Stimulated activated CD8-positive, alpha-beta memory T cell treated with anti-CD3 and anti-CD28 coated beads, Interleukin-15, amount 100 ng/mL, for 24 hours (primary cell): ENCODE data around the gene KRT25.
"Not testable (repeated sequence)": the region's sequence is repeated elsewhere in the genome, so short reads cannot be mapped to it uniquely, and the experiment has no call there.

Source experiments
- DNase-seq: peaks from one replicate; pipeline ENCODE4 v3.0.0-alpha.2; 2020; ENCODE audit warnings: low read depth

The KRT25 gene

DNA sequence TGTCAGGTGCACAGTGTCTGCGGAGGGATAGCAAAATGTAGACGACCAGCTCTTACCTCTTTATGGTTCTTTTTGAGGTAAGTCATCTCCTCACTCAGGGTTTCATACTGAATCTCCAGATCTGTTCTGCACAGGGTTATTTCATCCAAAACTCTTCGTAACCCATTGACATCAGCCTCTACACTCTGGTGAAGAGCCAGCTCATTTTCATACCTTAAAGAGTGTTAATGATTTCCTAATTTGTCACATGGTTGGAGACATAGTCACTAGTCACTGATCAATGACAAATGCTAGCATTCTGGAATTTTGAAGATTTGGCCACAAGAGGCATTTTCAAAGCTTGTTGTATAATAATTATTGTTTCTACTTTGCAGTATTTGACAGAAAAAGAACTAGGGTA, 1.3 kb downstream of the KRT25 start:
- no peak for DNase-seq

DNA sequence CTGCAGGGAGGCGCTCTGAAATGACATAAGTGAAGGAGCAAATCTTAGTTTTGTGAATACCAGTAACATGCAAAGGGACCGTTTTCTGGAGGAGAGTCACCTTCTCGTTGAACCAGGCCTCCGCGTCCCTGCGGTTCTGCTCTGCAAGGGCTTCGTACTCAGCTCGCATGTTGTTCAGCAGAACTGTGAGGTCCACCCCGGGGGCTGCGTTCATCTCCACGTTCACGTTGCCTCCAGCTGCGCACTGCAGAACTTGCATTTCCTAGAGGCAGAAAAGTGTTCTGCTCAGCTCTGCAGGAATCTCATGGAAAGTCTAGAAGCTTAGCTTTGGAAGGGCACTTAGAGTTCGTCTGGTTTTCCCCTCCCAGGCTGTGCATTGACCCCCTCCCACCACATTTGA, 4.1 kb downstream of the KRT25 start:
- DNase-seq, result no peak

DNA sequence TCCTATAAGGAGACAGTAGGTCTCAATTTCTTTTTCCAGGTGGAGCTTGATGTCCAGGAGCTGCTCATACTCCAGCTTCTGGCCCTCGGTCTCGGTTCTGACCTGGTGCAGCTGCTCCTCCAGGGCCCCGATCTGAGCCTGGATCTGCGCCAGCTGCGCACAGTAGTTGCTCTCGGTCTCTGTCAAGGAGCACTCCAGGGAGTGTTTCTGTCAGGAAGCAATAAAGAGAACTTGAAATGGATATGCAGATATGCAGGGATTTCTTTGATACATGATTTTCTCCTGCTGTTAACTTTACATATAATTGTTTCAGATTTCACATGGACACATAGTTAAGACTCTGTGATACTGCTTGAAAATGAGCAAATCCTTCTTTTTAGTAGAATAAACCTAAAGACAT, 4.7 kb downstream of the KRT25 start:
- no peak for DNase-seq

DNA sequence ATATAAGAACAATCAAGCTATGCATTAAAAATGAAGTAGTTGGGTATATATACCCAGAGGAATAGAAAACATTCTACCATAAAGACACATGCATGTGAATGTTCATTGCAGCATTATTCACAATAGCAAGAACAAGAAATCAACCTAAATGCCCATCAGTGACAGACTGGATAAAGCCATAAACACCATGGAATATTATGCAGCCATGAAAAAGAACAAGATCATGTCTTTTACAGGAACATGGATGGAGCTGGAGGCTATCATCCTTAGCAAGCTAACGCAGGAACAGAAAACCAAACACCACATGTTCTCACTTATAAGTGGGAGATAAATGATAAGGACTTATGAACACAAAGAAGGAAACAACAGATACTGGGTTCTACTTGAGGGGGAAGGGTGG, 6.5 kb downstream of the KRT25 start:
- DNase-seq, result not testable (repeated sequence)

DNA sequence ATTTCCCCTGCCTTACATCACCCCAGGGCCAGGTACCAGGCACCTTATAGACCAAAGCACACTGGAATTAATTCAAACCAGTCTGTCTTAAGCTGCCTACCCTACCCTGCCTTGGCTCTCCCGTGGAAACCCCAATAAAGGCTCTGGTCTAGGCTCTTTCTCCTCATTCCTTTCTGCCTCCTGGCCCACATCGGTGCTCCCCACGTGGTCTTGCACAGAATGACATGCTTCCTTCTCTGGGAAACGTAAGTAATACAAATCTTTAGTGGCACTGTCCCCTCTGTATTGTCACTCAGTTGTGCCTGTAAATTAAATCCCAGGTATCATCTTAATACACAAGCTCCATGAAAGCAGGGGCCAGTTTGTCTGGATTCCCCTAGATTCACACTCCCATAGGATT, 16.6 kb downstream of the KRT25 start:
- no peak for DNase-seq

DNA sequence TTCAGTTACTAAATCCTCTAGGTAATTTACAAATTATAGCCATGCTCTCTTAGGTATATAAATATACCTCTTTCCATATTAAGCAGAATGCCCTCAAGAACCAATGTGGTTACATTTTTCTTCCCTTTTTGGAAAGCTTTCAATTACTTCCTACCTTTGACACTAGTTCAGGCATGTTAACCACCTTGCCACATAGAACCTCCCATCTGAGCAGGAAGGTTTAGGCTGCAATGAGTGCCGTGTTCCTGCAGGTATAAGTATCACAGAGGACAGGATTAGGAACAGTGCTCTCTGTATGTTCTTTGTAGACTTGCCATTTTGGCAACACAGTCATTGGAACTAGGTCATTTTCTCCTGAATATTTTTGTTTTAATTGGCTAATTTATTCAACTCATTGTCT, 20.1 kb downstream of the KRT25 start:
- no peak for DNase-seq

DNA sequence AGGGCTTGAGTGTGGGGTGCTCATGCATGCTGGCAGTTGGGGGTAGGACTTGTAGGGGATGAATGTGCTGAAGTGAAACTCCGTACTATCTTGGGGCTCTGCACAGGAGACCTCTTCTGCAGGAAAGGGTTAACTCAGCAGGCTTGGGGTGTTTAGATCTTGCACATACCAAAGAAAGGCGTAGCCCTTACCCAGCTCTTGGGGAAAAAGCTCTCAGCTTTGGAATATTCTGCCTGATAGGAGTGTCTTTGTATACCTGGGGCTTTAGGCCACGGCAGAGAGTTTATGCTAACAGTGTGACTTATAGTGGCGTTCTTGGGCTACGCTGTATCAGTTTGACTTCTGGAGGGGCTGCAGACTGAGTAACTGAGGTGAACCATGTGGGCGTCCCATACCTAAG, 21.1 kb downstream of the KRT25 start:
- DNase-seq, result no peak

DNA sequence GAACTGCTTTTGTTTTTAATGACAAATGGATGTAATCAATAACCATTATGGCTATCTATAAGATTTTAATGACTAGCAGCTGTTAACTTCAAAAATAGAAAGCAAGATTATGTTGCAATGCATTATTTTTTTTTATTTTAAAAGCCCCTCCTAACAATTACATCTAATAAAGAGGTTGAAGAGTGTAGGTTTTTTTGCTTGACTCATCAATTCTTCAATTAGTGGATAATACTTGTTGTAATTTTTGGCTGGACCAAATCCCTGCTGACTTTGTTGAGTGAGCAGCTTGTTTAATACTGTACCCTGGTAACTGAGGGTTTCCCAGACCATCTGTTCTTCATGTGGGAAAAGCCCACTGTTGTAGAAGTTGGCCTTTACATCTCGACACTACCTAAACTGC, 24.2 kb downstream of the KRT25 start:
- DNase-seq, result no peak

DNA sequence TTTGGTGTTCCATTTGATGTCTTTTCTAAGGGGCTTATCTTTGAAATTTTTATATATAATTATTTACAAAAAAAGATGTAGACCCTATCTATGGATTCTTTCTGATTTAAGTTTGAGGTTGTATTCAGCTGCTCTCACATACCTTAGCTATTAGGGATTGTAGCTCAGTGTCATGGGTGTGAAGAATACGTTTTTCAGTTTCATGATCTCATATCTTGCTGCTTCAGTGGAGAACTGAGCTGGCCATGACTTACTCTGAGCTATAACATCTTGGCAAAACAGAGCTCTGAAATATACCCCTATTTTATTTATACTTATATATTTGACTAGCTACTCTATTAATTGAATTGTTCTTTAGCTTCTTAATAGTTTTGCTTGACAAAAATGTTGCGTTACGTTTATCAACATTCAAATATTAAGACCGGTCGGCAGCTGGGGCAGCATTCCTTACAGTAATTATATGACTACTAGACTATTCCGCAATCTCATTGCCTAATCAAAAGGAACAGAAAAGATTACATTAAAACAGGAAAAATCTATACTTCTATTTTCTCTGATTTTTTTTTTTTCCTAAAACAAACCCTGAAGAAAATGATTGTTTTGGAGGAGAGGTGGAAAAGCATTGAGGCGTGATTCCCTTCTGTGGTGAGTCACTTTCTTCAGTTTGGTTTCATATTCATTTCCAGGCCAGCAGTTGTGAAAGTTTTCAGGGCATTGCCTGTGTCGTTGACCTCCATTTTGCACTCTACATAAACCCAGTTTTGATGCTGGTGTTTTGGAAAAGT, 27.5 kb downstream of the KRT25 start:
- no peak for DNase-seq

DNA sequence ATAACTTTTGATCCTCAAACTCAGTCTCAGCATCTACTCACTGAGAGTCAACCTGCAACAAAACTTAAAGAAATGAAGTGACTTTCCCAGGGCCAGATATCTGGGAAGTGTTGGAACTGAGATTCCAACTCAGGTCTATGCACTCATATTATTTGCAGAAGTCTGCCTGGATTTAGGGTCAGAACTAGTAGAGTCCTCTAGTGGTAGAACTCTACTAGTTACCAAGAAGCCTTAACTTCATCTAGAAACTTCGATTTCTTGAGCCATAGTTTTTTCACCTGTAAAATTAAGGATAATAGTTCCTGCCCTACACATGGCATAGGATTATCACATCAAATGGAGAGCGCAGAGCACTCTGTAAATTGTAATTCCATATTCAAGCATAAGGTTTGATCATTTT, 28.2 kb downstream of the KRT25 start:
- DNase-seq, result no peak

DNA sequence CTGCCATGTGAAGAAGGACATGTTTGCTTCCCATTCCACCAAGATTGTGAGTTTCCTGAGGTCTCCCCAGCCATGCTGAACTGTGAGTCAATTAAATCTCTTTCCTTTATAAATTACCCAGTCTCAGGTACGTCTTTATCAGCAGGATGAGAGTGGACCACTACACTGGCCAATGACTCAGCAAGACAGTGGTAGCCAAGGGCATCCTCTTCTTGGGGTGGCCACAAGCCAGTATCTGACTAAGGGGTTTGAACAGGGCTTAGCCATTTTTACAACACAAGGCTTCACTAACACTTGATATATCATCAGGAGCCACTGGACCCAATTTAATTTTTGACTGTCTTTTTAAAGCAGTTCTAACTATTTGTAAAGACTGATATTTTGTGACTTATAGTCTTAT, 30.5 kb downstream of the KRT25 start:
- DNase-seq, result no peak

DNA sequence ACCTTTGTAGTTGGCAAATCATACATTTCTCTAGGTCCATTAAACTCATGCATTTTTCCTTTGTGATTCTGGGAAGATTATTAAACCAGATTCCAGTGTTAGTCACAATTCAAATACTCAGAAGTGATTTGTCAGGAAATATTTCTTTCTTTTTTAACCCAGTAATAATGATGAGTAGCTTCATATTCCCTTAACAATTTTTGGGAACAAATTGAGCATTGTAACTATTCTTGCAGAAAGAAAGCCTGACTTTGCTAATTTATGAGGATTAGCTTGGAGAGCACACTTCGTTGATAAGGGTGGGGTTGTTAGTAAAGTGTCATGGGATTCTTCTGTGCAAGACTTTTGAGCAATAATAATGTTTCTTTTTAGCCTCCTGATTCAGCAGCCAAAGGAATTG, 32.9 kb downstream of the KRT25 start:
- DNase-seq, result no peak

DNA sequence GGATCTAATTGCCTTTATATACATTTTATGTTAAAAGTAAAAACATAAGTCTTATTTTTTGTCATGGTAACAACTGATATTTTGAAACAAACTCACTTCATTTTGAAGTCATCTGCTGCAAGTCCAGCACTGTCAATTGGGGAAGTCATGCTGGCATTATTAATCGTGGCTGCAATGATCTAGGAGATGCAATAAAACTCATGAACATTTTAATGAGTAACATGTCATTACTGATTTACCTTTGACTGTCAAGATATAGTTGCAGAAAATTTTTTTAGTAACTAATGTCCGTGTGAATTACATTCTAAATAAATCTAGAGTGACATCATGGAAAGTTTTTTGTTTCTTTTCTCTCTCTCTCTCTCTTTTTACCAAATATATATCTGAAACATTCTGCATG, 34.2 kb downstream of the KRT25 start:
- DNase-seq, result no peak

DNA sequence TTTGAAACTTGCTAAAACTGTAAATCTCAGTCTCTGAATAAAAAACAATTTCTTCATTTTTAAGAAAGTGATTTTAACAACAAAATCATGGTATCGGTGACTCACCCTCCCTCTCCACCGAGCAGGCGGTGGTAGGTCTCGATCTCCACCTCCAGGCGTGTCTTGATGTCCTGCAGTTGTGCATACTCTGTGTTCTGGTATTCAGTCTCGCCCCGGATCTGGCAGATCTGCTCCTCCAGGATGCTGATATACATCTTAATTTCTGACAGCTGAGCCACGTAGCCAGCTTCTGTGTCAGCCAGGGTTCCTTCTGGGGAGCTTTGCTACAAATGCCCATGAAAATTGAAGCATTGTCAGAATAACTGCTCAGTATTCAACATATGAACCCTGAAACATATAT, 36.2 kb downstream of the KRT25 start:
- no peak for DNase-seq

DNA sequence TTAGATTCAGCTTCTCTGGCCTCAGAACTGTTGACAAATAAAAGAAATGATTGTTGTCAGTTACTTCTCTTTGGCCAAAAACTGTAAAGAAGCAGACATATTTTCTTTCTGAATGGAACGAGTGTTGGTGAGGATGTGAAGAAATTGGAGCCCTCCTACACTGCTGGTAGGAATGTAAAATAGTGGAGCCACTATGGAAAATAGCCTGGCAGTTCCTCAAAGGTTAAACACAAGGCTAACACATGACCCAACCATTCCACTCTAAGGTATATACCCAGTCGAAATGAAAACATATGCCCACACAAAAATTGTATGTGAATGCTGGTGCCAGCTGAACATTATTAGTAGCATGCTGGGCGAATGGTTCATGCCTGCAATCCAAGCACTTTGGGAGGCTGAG, 37.4 kb downstream of the KRT25 start:
- no peak for DNase-seq

DNA sequence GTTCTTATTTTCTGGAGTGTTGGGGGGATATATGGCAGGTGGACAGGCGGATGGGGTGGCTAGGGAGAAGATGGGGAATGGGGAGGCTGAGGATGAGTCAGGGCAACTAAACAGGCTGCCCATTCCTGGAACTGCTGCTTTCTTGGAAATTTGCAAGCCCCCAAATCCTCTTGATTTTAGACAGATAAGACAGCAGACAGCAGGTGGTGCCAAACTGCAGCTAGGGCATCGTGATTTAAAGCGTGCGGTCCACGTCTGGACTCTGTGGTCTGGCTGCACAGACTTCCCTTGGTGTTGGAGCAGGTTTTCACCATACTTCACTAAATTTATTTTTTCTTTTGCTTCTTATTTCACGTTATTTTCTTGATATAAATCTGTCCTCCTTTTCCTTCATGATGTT, 40.7 kb downstream of the KRT25 start:
- no peak for DNase-seq

DNA sequence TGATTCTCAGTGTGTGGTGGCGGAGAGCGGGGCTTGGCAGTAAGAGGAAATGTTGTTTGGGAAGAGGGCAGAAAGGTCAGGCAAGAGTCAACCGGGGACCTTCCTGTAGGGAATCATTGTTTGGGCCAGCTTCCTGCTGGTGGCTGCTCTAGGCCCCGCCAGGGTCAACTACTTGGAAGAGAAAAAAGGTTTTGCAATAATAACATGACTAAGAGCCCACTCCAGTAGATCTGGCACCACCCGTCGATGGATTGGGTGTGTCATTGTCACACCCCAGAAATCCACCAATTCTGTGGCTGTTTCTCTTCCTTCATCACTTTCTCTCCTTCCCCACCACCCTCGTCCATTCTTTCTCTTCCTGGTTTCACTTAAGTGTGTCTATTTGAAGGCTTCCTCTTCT, 47.4 kb downstream of the KRT25 start:
- no peak for DNase-seq

DNA sequence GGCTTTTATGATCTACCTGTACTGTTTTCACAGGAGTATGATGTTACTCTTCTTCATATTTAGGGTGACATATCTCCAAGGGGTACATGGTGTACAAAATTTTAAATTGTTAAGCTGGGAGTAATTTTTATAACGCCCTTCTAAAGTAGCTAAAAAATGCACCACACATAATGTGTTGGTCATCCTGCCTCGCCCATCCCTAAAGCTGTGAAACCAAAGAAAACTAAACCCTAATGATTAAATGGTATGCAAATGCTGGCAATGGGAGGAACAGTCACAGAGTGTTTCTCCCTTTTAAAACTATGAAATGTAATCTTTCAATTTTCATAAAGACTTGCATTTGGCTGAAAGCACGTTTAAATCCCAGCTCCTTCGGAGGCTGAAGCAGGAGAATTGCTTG, 49.5 kb downstream of the KRT25 start:
- DNase-seq, result no peak

DNA sequence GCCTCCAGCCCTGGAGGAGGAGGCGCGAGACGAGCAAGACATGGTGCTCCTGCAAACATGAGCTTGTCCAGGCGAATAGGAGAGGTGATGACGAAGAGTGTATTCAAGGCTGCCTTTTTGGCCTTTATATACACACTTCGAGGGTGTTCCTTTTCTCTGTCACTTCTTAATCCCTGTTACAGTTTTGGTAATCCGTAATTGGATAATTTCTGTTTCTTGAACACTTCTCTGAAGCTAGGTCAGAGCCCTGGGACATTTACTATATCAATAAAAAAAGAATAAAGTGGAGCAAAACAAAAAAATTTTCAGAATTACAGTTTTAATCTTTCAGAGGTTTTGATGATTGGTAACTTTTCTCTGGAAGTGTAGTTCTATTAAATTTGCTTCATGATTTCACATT, 51.5 kb downstream of the KRT25 start, which contains the start of gene KRT24:
Gene KRT24 (minus strand): TSS at position 101 of the 400 bp plus-strand sequence. CDS start 59 bp downstream, at position 42.
- no peak for DNase-seq

DNA sequence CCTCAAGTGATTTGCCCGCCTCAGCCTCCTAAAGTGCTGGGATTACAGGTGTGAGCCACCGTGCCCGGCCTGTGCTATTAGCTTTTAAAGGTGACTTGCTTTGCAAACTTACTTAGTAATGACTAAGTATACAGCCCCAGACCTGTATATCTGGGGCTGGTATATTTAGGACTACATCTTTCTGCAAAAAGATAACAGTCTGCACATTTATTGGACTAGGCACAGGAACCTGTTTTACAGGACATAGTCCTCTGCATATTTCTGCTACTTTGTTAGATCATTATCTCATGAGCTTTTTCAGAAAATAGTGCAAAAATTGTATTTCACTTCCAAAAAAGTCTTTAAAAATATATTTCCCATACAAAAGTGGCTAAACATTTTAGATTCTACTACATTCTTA, 52.9 kb downstream of the KRT25 start:
- no peak for DNase-seq

DNA sequence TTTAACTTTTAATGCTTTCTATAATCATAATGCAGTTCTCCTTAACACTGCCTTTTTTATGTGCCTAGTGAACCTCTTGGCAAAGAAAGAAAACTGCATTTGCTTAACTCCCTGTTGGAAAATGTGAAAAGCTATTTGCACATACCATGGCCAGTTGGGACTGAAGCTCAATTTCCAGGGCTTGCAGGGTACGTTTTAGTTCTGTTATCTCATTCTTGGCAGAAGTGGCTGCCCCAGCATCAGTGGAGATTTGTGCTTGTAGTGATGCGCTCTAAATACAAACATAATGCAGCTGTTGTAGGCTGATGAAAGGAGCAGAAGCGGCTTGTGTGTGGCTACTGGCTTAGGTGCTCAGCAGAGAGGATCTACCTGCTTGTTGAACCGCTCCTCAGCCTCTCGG, 55.3 kb downstream of the KRT25 start:
- no peak for DNase-seq

DNA sequence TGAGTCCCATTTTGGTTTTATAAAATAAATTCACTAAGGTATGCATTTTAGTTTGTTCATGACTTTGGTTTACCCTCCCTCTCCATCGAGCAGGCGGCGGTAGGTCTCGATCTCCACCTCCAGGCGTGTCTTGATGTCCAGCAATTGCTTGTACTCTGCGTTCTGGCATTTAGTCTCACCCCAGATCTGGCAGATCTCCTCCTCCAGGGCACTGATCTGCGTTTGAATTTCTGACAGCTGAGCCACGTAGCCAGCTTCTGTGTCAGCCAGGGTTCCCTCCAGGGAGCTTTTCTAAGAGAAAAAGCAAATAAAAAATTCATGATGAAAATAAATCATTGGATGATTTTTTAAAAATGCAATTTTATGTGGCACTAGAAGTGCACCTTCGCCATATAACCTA, 55.8 kb downstream of the KRT25 start:
- DNase-seq, result no peak
